ENCODE measurements around the gene LEP. TPM values are rescaled to one million over a fixed set of nuclear protein-coding genes. Genes with fewer than 3 reads are reported as not detected.
"Not testable (repeated sequence)": the region's sequence is repeated elsewhere in the genome, so short reads cannot be mapped to it uniquely, and the experiment has no call there.

The LEP gene
- polyA plus RNA-seq, 3 donors = 0.12 to 0.13 TPM; not detected in 1

DNA sequence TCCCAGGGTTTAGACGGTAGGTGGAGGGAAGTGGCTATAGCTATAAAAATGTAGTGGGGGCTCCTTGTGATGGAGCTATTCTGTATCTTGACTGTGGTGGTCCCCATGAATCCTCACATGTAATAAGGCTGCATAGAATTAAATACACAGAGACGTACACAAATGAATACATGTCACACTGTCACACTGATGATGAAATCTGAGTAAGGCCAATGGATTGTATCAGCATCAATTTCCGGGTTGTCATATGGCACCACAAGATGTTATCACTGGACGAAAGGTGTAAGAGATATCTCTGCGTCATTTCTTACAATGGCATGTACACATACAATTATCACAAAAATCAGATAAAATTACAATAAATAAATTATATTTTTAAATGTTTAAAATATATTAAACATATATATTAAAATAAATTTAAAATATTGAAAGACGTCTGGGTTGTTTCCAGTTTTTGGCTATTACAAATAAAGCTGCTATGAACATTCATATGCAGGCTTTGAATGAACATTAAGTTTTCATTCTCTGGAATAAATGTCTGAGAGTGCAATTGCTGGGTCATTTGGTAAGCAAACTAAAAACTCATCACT lies 38.1 kb downstream of the LEP start:
- no peak for DNase-seq
- WGBS (ENCODE audit: insufficient coverage) = 100% methylated on average over 1 of the region's 6 CpGs
- TF ChIP-seq, protein P1, sequence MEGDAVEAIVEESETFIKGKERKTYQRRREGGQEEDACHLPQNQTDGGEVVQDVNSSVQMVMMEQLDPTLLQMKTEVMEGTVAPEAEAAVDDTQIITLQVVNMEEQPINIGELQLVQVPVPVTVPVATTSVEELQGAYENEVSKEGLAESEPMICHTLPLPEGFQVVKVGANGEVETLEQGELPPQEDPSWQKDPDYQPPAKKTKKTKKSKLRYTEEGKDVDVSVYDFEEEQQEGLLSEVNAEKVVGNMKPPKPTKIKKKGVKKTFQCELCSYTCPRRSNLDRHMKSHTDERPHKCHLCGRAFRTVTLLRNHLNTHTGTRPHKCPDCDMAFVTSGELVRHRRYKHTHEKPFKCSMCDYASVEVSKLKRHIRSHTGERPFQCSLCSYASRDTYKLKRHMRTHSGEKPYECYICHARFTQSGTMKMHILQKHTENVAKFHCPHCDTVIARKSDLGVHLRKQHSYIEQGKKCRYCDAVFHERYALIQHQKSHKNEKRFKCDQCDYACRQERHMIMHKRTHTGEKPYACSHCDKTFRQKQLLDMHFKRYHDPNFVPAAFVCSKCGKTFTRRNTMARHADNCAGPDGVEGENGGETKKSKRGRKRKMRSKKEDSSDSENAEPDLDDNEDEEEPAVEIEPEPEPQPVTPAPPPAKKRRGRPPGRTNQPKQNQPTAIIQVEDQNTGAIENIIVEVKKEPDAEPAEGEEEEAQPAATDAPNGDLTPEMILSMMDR (IDR thresholded peaks at IDR 0.05) = no peak

DNA sequence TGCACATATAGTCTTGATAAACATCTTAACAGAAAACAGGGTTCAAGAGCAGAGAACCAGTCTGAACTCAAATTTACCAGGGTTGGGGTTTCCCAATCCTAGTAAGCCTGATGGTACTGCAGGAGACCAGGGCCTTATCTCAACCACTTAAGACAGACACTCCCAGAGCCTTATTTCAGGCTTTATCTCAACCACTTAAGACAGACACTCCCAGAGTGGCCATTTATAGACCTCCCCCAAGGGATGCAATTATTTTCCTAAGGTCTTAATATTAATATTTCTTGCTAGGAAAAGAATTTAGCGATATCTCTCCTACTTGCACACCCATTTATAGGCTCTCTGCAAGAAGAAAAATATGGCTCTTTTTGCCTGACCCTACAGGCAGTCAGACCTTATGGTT lies 39.4 kb downstream of the LEP start:
- peaks cover 21 to 35% (median 31%) of the 10 kb centered on the region in 7 donors for H3K9me3 Mint-ChIP-seq
- H3K4me3 ChIP-seq (replicated peaks in 1 of 3; ENCODE audit: low read depth in 2 of 3, low read length in 3 of 3); H3K27ac ChIP-seq (ENCODE audit: low read depth in 1 of 2, low read length in 2 of 2); H3K4me1 Mint-ChIP-seq; DNase-seq; H3K4me3 Mint-ChIP-seq; H3K27ac Mint-ChIP-seq; intact Hi-C loops (cut with micrococcal nuclease); H4K20me1 ChIP-seq (ENCODE audit: insufficient read depth, low read length); H3K4me2 ChIP-seq (replicated peaks; ENCODE audit: extremely low read depth, low read length, poor library complexity, severe bottlenecking); H3K36me3 Mint-ChIP-seq; H3K27me3 ChIP-seq (ENCODE audit: control insufficient read depth in 2 of 2, insufficient read depth in 2 of 2, low read length in 2 of 2); H2AFZ ChIP-seq (ENCODE audit: insufficient read depth, low read depth, low read length, poor library complexity, severe bottlenecking); H3K79me2 ChIP-seq (ENCODE audit: insufficient read depth, low read length); H3K9ac ChIP-seq (ENCODE audit: insufficient read depth, low read length, poor library complexity, severe bottlenecking); H3K27me3 Mint-ChIP-seq (ENCODE audit: low read depth in 3 of 3); H3K36me3 ChIP-seq (replicated peaks in 1 of 2; ENCODE audit: control insufficient read depth in 1 of 2, insufficient read depth in 2 of 2, low read length in 2 of 2); H3K4me1 ChIP-seq (ENCODE audit: control insufficient read depth in 1 of 2, insufficient read depth in 2 of 2, low read length in 2 of 2): not testable (repeated sequence)
- peaks cover 21 to 25% of the 10 kb centered on the region in 2 donors for H3K9me3 ChIP-seq (replicated peaks in 1 of 2; ENCODE audit: control insufficient read depth in 1 of 2, insufficient read depth in 1 of 2, low read length in 2 of 2)
- WGBS (ENCODE audit: insufficient coverage) = no CpG with 5 or more reads among the region's 1 CpG

More for the DNA sequence above, 38.1 kb downstream of the LEP start:
- Histone ChIP-seq H3K4me2 (replicated peaks; ENCODE audit: extremely low read depth, low read length, poor library complexity, severe bottlenecking) (no peak overlapping the region), H3K36me3 (replicated peaks in 1 of 2; ENCODE audit: control insufficient read depth in 1 of 2, insufficient read depth in 2 of 2, low read length in 2 of 2) (no peaks in the 10 kb centered on the region), H3K9me3 (replicated peaks in 1 of 2; ENCODE audit: control insufficient read depth in 1 of 2, insufficient read depth in 1 of 2, low read length in 2 of 2) (peaks cover 21 to 25% of the 10 kb centered on the region in 2 donors), H3K27me3 (ENCODE audit: control insufficient read depth in 2 of 2, insufficient read depth in 2 of 2, low read length in 2 of 2) (no peaks in the 10 kb centered on the region), H3K79me2 (ENCODE audit: insufficient read depth, low read length) (no peaks in the 10 kb centered on the region), H3K9ac (ENCODE audit: insufficient read depth, low read length, poor library complexity, severe bottlenecking) (no peak overlapping the region), H2AFZ (ENCODE audit: insufficient read depth, low read depth, low read length, poor library complexity, severe bottlenecking) (no peak overlapping the region), H4K20me1 (ENCODE audit: insufficient read depth, low read length) (no peaks in the 10 kb centered on the region), H3K27ac (ENCODE audit: low read depth in 1 of 2, low read length in 2 of 2) (no peak overlapping the region), H3K4me3 (replicated peaks in 1 of 3; ENCODE audit: low read depth in 2 of 3, low read length in 3 of 3) (no peak overlapping the region), H3K4me1 (ENCODE audit: control insufficient read depth in 1 of 2, insufficient read depth in 2 of 2, low read length in 2 of 2) (peaks cover 0 to 4% of the 10 kb centered on the region in 2 donors)
- no peak overlapping the region for H3K27ac Mint-ChIP-seq
- H3K9me3 Mint-ChIP-seq = peaks cover 21 to 35% (median 31%) of the 10 kb centered on the region in 7 donors
- H3K4me1 Mint-ChIP-seq = peaks cover 14% of the 10 kb centered on the region
- peaks cover 0 to 5% (median 0%) of the 10 kb centered on the region in 3 donors for H3K27me3 Mint-ChIP-seq (ENCODE audit: low read depth in 3 of 3)
- intact Hi-C loops (cut with micrococcal nuclease) = no loop called here
- H3K36me3 Mint-ChIP-seq = peaks cover 3 to 8% of the 10 kb centered on the region in 2 donors
- no peak overlapping the region for H3K4me3 Mint-ChIP-seq
